ENCODE data around the gene CSNK1D. TPM values are rescaled to one million over a fixed set of nuclear protein-coding genes. Genes with fewer than 3 reads are reported as not detected.

The CSNK1D gene
- total and polyA plus RNA-seq, 9 donors: 46.0 to 160 (median 121) TPM

GRCh38 chr17:82253179-82253544 lies 20.3 kb downstream of the CSNK1D start:
- DNase-seq: no peak
- no peaks in the 10 kb centered on the region for H3K36me3 ChIP-seq
- no peaks in the 10 kb centered on the region for H3K27me3 ChIP-seq
- H3K4me3 ChIP-seq: no peak overlapping the region
- no peaks in the 10 kb centered on the region for H3K4me1 ChIP-seq (ENCODE audit: insufficient read depth)
- H3K27ac ChIP-seq: no peak overlapping the region
- intact Hi-C loops (cut with DNase I): loop anchor here in 1 of 4 donors (1.0 kb wide), 1 partner anchor 12 kb away; no protein-coding TSS in a partner anchor
- 91 to 94% (median 93%) methylated on average over 12 of the region's 12 CpGs for WGBS, 3 donors
- H3K9me3 ChIP-seq: no peaks in the 10 kb centered on the region
- no peak for TF ChIP-seq POLR2A (IDR thresholded peaks at IDR 0.05)
- no peak for TF ChIP-seq EP300 (IDR thresholded peaks at IDR 0.05)
- no peak for TF ChIP-seq CTCF (IDR thresholded peaks at IDR 0.05)

GRCh38 chr17:82252511-82253178 lies 20.9 kb downstream of the CSNK1D start:
- H3K27ac ChIP-seq: no peak overlapping the region
- no peaks in the 10 kb centered on the region for H3K36me3 ChIP-seq
- 89 to 91% (median 90%) methylated on average over 28 of the region's 28 CpGs for WGBS, 3 donors
- intact Hi-C loops (cut with DNase I): loop anchor here in 1 of 4 donors (1.0 kb wide), 1 partner anchor 11 kb away; no protein-coding TSS in a partner anchor
- H3K27me3 ChIP-seq: no peaks in the 10 kb centered on the region
- H3K4me3 ChIP-seq: no peak overlapping the region
- no peaks in the 10 kb centered on the region for H3K4me1 ChIP-seq (ENCODE audit: insufficient read depth)
- DNase-seq: peak in 1 of 5 donors; percentile 17
- TF ChIP-seq CTCF (IDR thresholded peaks at IDR 0.05) (no peak), POLR2A (IDR thresholded peaks at IDR 0.05) (no peak), EP300 (IDR thresholded peaks at IDR 0.05) (no peak)
- H3K9me3 ChIP-seq: no peaks in the 10 kb centered on the region

GRCh38 chr17:82250868-82251500 lies 22.5 kb downstream of the CSNK1D start:
- peaks cover 7% of the 10 kb centered on the region for H3K4me1 ChIP-seq (ENCODE audit: insufficient read depth)
- no peak for TF ChIP-seq EP300 (IDR thresholded peaks at IDR 0.05)
- no peaks in the 10 kb centered on the region for H3K9me3 ChIP-seq
- no peaks in the 10 kb centered on the region for H3K27me3 ChIP-seq
- no peak overlapping the region for H3K27ac ChIP-seq
- H3K4me3 ChIP-seq: no peak overlapping the region
- intact Hi-C loops (cut with DNase I): no loop called here
- peak in 1 of 5 donors; percentile 18 for DNase-seq
- H3K36me3 ChIP-seq: no peaks in the 10 kb centered on the region
- WGBS, 3 donors: 85 to 88% (median 87%) methylated on average over 25 of the region's 25 CpGs

GRCh38 chr17:82249896-82250581 lies 23.5 kb downstream of the CSNK1D start:
- peak in 1 of 5 donors; percentile 15 for DNase-seq
- Histone ChIP-seq H3K27me3 (no peaks in the 10 kb centered on the region), H3K4me3 (no peak overlapping the region), H3K9me3 (no peaks in the 10 kb centered on the region), H3K36me3 (no peaks in the 10 kb centered on the region), H3K4me1 (ENCODE audit: insufficient read depth) (peaks cover 7% of the 10 kb centered on the region), H3K27ac (no peak overlapping the region)
- intact Hi-C loops (cut with DNase I): loop anchor here in 1 of 4 donors (10.0 kb wide), 1 partner anchor 75 kb away; no protein-coding TSS in a partner anchor
- TF ChIP-seq CTCF (IDR thresholded peaks at IDR 0.05) (no peak), POLR2A (IDR thresholded peaks at IDR 0.05) (no peak), EP300 (IDR thresholded peaks at IDR 0.05) (no peak)
- 85 to 86% (median 86%) methylated on average over 33 of the region's 33 CpGs for WGBS, 3 donors

All from ovary (tissue), 9 donors.